GM12864 (cell line): ENCODE data around the gene THAP8.

Source experiments
- DNase-seq: peaks from one replicate; pipeline ENCODE4 v3.0.0-alpha.2; 2011; ENCODE audit warnings: low read depth
- H3K4me3 ChIP-seq: 2 replicates; pipeline ENCODE4 v1.5.1; 2011; ENCODE audit warnings: mild to moderate bottlenecking, low read depth, low read length, control low read depth
- TF ChIP-seq, protein P1 (sequence below): IDR thresholded peaks from 2 replicates; pipeline ENCODE4 v1.5.1; 2011; ENCODE audit warnings: low read depth, mild to moderate bottlenecking, moderate library complexity, low read length, control low read depth, inconsistent platforms; ENCODE audit errors: missing control alignments

Gene THAP8

DNA sequence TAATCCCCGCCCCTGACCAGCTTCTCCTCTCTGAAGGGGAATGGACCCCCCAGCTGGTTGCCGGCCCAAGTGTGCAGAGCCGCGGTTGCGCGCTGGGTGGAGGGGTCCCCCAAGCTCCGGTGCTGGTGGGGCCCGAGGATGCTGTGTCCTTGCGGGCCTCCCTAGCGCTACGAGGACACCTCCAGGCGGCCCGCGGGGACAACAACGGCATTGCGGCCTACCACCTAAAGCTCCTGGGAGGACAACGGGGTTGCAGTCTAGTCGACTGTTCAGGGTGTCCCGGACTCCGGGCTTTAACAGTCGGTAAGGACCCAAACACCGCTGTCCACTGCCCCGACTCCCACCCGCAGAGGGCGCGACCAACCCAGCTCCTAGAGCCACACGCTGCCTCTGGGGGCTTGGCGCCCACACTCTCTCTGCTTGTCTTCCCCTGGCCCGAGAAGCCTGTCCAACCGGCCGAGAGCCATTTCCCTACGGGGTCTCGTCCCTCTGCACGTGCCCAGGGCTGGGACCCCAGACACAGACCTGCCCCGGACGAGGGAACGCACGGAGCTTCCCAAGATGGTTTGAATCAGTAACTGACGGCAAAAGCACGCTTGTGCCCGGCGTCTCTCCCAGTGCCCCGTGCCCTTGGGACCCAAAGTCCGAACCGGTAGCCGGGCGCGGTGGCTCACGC is 60.0 kb downstream of the THAP8 start:
- DNase-seq = no peak
- TF ChIP-seq, protein P1, sequence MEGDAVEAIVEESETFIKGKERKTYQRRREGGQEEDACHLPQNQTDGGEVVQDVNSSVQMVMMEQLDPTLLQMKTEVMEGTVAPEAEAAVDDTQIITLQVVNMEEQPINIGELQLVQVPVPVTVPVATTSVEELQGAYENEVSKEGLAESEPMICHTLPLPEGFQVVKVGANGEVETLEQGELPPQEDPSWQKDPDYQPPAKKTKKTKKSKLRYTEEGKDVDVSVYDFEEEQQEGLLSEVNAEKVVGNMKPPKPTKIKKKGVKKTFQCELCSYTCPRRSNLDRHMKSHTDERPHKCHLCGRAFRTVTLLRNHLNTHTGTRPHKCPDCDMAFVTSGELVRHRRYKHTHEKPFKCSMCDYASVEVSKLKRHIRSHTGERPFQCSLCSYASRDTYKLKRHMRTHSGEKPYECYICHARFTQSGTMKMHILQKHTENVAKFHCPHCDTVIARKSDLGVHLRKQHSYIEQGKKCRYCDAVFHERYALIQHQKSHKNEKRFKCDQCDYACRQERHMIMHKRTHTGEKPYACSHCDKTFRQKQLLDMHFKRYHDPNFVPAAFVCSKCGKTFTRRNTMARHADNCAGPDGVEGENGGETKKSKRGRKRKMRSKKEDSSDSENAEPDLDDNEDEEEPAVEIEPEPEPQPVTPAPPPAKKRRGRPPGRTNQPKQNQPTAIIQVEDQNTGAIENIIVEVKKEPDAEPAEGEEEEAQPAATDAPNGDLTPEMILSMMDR = peak; percentile 42
- H3K4me3 ChIP-seq = peak overlapping the region; percentile 87

- no peak overlapping the region for H3K4me3 ChIP-seq
- no peak for DNase-seq
- TF ChIP-seq, protein P1 = no peak
Measured at GRCh38 chr19:35992907-35993765, 60.9 kb downstream of the THAP8 start.

DNA sequence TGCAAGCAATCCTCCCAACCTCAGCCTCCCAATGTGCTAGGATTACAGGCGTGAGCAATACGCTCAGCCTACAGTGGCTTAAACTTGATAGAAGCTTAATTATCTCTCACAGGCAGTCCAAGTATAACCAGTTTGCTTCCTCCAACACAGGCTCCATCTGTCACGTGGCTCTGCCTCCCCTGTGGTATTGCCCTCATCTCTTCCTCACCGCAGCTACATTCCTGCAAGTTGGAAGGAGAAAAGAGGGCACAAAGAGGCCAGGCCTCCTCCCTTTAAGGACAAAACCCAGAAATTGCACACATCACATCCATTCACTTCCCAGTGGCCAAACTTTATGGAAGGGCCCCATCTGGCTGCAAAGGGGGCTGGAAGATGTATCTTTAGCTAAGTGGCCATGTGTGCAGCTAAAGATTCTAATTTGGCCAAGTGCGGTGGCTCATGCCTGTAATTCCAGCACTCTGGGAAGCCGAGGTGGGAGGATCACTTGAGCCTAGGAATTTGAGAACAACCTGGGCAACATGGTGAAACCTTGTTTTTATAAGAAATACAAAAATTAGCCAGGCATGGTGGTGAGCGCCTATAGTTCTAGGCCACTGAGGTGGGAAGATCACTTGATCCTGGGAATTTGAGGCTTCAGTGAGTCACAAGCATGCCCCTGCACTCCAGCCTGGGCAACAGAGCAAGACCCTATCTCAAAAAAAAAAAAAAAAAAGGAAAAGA is 62.2 kb downstream of the THAP8 start:
- no peak for DNase-seq

GRCh38 chr19:35990771-35991730 is 63.0 kb downstream of the THAP8 start:
- no peak for DNase-seq
- TF ChIP-seq, protein P1 = no peak

More for the DNA sequence above, 62.2 kb downstream of the THAP8 start:
- TF ChIP-seq, protein P1 = no peak
- no peak overlapping the region for H3K4me3 ChIP-seq

DNA sequence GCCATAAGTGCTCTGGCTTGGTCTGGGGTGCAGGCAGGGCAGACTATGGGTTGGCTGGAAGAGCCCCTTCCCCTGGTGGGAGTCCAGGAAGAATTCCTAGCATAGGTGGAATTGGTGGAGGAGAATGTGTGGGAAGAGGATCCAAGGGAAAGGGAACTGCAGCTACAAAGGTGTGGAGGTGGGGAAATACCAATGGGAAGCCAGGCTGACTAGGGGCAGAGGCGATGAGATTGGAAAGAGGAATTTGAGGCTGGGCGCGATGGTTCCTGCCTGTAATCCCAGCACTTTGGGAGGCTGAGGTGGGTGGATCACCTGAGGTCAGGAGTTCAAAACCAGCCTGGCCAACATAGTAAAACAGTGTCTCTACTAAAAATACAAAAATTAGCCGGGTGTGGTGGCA is 63.9 kb downstream of the THAP8 start:
- TF ChIP-seq, protein P1 = no peak
- H3K4me3 ChIP-seq = no peak overlapping the region
- no peak for DNase-seq

More at GRCh38 chr19:35990771-35991730, 63.0 kb downstream of the THAP8 start:
- no peak overlapping the region for H3K4me3 ChIP-seq

DNA sequence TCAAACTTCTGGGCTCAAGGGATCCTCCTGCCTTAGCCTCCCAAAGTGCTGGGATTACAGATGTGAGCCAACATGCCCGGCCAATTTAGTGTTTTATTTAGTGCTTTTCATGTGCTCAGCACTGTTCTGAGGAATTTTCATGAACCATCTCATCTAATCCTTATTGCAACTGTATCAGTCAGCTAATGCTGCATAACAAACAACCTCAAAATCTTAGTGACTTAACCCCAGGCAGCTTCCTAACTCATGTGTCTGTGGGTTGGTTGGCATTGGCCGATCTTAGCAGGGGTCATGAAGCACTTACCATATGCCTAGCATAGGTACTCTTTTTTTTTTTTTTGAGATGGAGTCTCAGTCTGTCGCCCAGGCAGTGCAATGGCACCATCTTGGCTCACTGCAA is 65.3 kb downstream of the THAP8 start:
- TF ChIP-seq, protein P1 = no peak
- no peak for DNase-seq
- no peak overlapping the region for H3K4me3 ChIP-seq
